ENCODE data around the gene OPTC.

DNA sequence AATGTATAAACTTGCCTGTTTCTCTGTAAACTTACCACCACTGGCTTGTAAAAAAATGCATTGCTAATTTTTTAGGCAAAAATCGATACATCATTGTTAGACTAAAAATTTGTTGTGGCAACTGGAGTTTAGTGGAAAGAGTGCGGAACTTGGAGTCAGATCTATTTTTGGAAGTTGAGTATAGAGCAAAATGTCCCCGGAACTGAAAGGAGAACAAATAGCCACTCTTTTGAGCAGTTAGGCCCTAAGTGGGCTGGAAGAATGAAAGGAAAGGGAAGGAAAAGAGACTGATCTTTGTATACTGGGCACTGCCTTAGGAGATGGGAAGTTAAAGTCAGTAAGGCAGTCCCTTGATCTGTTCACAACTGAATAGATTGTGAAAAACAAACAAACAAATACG lies 30.2 kb downstream of the OPTC start:
- TF ChIP-seq POLR2A (IDR thresholded peaks at IDR 0.05) (no peak), POLR2AphosphoS5 (IDR thresholded peaks at IDR 0.05) (no peak)
- TF ChIP-seq, protein P1, sequence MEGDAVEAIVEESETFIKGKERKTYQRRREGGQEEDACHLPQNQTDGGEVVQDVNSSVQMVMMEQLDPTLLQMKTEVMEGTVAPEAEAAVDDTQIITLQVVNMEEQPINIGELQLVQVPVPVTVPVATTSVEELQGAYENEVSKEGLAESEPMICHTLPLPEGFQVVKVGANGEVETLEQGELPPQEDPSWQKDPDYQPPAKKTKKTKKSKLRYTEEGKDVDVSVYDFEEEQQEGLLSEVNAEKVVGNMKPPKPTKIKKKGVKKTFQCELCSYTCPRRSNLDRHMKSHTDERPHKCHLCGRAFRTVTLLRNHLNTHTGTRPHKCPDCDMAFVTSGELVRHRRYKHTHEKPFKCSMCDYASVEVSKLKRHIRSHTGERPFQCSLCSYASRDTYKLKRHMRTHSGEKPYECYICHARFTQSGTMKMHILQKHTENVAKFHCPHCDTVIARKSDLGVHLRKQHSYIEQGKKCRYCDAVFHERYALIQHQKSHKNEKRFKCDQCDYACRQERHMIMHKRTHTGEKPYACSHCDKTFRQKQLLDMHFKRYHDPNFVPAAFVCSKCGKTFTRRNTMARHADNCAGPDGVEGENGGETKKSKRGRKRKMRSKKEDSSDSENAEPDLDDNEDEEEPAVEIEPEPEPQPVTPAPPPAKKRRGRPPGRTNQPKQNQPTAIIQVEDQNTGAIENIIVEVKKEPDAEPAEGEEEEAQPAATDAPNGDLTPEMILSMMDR (IDR thresholded peaks at IDR 0.05) = no peak

Measured in breast epithelium (tissue), 3 donors.